GM21360 (cell line): ENCODE data around the gene CFAP100.

Source experiments
- ATAC-seq: cut with Tn5 transposase; IDR thresholded peaks from one replicate; pipeline ENCODE4 v1.9.1; 2021; ENCODE audit warnings: mild to moderate bottlenecking, moderate library complexity; ENCODE audit not compliant: unreplicated experiment

The CFAP100 gene

DNA sequence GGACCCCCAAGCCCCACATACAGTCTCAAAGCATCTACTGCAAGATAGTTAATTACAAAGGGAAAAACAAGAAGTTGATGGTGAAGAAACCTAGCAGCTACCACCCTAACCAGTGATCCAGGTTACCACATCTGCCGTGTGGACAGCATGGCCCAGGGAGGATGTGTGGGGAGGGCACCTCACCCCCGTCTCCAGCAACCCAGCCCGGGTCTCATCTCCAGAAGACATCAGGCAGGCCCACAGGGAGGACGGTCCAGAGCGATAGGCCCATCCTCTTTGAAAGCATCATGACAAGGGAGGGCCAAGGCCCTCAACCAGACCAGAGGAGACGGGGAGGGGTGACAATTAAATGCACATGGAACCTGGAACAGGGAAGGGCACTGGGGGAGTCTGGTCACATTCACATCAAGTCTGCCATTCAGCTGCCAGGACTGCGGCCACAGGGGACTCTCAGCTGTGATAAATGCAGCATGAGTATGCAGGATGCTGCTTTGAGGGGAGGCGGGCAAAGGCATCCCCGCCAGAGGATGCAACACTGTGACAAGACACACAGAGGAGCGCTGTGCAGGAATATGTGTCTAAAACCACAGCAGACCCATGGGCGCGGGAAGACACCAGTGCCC, 62.2 kb downstream of the CFAP100 start:
- no peak for ATAC-seq

DNA sequence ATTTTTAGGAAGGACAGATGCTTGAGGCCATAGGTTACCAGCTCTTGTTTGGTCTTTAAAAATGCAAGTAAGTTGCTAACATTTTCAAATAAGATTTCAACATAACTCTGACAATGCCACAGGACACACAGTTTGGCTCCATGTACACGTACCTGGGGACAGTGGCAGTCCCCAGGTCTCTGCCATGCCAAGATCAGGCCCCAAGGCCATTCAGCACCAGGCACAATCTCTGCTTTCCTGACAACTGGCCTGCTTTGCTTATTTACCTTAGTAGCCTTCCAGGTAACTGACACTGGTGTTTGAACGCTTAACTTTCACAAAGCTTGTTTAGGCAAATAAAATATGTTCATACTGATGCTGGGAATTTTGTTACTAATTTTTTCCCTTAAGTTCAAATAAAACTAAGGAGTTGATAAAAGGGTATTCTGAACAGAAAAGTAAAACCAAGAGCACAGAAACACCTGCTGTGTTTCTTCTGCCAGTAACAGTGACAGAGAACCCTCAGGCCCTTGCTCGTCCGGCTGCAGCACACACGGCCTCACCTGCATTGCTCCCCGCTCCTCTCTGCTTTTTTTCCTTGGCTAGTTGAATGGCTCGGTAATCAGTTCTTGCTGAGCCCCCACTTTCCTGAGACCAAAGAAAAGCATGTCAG, 64.5 kb downstream of the CFAP100 start:
- no peak for ATAC-seq

DNA sequence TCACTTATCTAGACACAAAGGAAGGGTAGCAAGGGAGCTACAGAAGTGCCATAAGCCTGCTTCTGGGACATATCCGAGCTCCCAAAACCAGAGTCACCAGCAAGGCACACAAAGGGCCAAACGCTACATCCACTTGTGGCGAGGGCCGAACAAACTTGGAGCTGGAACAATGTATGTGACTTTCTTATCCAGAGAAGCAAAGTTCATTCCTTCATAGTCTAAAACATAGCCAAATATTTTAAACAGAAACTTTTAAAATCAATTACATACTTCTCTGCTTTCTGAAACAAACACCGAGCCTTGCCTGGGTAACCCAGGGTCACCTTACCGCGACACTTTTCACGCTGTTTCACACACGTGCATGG, 65.0 kb downstream of the CFAP100 start:
- no peak for ATAC-seq

DNA sequence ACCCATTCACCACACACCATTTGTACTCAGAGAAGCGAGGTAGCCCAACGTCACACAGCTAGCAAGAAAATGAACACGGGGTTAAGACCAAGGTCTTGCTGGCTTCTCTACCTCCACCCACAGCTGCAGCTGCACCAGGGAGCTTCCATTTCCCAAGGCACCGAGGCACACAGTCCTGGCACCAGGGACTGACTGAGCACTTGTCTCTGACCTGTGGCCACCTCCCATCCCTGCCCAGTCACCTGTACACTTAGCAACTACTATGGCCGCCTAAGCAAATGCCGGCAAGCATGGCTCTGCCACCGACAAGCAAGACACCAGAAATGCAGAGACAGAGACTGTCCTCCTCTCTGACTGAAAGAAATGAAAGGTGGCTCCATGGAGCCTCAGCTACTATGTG, 65.7 kb downstream of the CFAP100 start:
- no peak for ATAC-seq

DNA sequence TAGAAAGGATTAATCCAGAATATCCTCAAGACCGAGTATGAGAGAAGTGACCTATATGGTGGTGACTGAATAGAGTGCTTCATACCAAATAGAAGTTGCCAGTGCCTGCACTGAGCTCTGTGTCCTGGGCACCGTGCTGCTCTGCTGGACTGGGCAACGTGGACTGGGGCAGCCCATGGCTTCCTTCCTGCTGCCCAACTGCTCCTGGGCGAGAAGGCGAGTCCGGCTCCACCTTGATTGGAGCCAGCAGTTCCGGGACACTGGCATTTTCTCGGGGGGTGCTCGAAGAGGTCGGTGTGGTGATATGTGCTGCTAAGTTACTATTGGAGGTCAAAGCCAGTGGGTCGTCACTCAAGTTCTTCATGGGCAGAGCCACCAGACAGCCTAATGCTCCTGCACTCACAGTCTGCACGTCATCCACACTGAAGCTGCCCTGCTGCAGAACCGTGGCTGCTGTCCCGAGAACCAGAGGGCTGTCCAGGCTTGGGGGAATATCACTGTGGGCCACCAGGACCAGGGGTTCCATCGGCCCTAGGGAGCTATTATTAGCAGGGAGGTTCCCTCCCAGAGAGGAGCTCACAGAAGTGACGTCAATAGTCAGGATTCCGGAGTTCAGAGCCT, 66.9 kb downstream of the CFAP100 start:
- no peak for ATAC-seq

DNA sequence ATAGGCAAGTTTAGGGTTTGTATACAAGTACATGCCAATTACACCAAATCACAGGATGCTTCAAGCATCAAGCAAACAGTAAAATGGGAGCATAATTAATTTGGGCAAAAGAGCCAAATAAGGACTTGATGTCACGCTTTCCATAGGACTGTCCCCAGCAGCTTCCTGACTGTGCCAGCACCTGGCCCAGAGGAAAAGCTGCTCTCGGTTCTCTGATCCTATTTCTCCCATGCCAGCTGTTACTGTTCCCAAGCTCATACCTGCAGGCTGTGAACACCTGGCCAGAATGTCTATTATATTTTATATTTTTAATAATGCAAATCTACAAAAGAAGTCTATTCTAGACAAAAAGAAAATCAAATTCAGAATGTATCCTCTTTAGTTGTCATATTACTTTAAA, 68.8 kb downstream of the CFAP100 start:
- ATAC-seq = no peak

DNA sequence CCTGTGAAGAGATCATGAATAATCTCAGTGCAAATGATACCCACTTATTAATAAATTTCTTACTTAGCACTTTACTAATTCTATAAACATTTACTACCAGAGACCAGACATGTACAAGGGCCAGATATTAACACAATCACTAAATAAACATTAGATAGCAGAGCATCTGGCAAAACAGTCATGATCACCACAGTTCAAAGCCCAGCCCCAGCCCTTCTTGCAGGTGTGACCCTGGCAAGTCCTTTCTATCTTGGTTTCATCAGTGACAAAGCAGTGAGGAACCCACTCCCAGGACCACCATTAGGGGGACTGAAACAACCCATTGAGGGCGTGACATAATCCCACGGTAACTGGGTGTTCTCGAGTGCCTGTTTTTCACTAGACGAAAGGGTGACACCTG, 69.4 kb downstream of the CFAP100 start:
- no peak for ATAC-seq

DNA sequence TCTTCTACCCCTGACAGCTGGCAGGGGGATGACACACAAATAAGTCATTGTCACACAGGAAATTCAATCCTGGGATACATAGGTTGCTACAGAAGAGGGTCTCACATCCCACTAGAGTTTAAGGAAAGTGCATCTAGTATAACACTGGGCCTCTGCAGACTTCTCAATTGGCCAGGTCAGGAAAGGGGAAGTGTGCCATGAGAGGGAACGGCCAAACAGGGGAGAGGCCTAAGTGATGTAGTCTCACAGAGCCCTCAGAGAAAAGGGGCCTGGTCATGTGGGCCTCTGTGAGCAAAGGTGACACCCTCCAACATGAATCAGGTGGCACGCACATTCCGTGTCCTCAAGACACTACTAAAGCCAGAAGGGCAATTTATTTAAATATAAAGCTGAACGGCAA, 69.8 kb downstream of the CFAP100 start:
- ATAC-seq = no peak

DNA sequence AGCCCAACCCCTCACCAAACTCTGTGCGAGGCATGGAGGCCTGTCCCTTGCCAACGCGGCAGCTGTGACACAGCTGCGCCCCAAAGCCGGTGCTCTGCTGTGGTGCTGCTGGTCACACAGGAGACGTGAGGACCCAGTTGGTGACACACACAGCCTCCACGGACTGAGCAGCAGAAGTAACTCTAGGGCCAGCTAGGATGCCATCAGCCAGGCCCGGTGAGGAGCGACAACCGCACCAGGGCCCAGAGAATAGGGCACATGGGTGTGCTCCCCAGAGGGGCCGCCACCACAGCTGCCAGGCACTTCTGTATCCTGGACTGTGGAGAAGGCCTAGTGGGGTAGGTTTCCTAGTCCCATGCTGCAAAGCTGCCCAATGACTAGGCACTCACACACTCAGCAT, 70.3 kb downstream of the CFAP100 start:
- no peak for ATAC-seq

DNA sequence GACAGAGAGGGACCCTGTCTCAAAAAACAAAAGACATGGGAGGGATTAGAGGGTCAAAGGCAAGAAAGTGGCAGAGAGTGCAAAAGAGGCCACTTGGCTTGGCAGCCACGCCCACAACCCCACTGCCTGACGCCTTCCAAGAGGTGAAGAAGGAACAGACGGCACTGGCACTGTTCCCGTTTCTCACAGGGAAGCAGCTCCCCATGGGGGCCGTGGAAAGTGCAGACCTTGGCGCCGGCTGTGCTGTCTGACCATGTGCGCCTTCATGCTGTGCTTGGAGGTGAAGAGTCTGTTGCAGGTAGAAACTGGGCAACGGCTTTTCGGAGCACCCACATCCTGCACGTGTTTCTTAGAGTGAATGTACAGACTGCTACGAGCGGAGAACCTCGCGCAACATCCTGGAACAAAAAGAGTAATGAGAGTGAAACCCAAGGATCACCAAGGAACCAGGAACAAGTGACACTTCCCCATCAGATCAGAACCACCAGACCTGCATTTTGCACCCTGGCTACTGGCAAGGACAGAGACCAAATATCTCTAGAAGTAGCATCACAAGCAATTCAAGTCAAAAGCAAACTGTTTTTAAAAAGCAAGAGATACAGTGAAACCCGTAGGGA, 71.3 kb downstream of the CFAP100 start:
- no peak for ATAC-seq

DNA sequence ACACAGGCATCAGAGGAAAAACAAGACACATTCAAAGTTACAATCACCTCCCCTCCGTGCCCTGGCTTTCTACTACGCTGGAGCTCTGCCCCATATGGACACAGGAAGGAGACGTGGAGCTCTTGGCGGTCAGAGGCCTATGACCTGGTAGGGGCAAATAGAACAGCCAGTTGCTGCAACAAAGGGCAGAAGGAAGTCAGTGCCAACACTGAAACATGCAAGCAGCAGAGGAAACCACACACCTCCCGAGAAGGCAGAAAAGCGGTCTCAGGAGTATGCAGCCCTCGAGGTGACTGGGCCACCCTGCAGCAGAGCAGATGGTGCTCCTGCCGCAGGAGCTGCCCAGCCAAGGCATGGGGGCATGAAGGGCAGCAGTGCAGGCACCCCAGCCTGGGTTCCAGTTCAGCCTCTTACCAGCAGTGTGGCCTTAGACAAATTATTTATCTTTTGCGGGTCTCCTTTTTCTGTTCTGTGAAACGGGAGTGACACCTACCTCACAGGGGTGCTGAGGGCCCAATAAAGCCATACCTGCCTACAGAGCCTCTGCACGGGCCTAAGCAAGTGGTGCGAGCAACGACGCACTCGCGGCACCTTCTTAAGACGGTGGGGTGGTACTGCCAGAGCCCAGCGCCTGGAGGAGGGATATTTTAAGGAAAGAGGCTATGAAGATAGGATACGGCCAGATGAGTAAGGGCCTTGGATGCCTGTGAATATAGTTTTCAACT, 72.3 kb downstream of the CFAP100 start:
- ATAC-seq = no peak

DNA sequence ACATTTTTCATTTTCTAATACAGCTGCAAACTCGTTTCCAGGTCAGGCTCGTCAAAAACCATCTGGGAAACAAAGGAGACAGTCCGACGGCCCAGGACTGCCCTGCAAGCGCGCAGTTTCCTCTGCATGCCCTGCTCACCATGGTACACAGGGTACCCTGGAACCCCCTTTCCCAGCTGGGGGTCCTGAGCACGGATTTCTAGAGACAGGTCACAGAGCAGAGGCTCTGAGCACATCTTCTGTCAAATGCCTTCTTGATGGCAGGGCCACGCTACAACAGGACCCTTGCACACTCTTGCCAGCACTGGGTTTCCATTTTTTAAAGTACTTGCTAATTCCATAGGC, 72.9 kb downstream of the CFAP100 start:
- ATAC-seq = no peak

DNA sequence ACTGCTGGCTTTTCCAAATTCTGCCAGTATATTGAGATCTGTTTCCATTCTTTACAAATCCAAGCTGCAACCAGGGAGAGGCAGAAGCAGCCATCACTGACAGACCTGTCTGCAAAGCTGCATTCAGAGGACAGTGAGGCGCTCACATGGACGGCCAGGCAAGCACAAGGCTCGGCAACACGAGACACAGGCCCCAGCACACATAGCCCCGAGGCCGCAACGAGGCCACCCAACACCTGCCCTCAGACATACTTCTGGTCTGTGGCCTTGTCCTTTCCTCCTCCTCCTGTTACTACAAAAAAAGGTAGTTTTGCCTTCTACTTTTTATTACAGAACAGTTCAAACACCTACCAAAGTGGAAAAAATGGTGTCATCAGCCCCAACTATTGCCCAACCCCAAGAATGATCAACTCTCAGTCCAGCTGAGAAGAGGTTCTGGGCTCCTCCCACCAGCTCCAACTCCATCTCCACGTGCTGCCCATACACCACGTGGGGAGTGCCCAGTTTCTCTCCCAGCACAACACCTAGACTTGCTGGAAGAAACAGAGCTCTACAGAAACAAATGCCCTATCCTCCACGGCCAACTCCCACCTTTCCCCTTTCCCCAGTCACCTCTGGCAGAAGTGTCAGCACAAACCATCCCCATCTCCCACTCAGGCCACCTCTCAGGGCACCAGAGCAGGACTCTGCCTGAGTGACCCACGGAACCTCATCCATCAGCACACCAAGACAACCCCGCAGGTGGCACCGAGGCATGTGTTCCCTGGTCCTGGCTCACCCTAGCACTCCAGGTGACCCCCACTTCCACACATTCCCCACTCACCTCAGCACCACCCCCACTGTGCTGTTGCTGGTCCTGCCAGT, 73.6 kb downstream of the CFAP100 start:
- no peak for ATAC-seq

DNA sequence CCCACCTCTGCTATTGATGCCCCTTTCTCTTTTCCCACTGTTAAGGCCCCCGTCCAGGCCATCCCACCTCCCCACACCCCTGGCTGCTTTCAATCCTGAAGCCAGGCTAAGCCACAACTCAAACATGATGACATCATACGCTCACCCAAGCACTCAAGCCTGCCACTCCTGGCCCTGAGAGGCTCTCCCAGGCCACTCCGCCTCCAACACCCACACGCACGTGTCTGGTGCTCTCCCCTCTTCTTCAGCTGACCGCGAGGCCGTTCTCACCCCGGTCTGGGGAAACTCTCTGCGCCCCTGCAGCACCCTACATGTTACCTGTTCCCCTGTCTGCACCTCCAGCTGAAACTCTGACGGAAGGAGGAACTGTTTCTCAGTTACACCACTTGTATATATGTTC, 74.8 kb downstream of the CFAP100 start:
- ATAC-seq = no peak

DNA sequence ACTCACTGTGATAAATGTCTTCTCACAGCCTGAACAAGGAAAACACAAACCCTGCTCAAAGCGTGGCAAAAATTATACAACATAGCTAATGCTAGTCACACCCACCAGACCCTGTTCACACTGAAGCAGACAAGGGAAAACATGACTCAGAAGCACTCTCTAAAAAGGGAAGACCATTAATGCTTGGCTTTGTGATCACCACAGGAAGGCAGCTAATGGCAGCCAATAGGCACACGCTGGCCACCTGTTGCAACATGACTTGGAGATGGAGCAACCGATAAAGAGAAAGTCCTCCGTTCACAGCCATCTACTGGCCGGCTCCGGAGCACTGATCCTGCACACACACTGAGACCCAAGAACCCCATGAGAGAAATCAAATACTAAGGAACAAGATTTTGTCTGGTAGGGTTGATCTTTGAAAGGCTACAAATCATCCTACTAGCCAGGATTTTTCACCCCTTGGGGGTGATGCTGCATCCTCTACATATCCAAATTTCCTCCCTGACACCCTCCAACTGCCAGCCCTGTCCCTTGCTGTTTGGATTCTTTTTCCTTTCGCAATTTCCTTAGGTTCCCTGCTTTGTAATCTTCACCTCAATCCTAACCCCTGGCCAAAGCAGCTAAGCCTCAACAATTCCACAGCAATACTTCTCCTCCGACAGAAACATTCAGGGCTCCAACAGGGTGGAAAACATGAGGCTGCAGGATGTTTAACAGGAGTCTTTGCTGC, 77.7 kb downstream of the CFAP100 start:
- no peak for ATAC-seq

DNA sequence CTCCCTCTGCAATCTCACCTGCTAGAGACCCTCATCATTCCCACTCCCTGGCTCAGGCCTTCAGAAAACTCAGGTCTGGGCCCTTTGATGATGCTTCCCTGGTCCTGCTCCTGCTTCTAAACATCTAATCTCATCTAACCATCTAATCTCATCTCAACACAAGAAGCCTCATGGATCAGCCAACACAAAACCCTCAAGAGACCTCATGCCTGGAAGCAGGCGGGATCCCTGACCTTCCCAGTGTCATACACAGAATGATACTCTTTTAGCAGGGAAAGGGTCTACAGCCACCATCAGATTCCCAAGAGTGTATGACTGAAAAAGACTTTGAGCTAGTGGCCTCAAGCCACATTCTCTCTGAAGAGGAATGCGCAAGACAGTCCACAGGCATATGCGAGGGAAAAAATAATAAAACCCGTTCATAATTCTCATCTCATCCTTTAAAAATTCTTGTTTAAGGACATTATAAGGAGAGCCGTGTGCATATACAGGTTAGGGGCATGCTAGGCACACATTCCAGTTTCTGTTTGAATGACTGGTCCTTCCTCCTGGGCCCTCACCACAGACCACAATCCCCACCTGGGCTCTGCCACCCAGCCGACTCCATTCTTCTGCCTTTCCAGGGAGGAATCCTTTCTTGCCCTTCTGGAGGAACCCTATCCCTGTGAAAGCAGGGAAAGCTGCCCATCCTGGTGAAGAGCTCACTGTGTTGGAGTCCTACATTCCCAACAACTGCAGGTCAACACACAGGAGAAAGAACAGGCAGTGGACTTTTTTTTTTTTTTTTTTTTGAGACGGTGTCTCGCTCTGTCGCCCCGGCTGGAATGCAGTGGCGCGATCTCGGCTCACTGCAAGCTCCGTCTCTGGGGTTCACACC, 78.8 kb downstream of the CFAP100 start:
- ATAC-seq = no peak

DNA sequence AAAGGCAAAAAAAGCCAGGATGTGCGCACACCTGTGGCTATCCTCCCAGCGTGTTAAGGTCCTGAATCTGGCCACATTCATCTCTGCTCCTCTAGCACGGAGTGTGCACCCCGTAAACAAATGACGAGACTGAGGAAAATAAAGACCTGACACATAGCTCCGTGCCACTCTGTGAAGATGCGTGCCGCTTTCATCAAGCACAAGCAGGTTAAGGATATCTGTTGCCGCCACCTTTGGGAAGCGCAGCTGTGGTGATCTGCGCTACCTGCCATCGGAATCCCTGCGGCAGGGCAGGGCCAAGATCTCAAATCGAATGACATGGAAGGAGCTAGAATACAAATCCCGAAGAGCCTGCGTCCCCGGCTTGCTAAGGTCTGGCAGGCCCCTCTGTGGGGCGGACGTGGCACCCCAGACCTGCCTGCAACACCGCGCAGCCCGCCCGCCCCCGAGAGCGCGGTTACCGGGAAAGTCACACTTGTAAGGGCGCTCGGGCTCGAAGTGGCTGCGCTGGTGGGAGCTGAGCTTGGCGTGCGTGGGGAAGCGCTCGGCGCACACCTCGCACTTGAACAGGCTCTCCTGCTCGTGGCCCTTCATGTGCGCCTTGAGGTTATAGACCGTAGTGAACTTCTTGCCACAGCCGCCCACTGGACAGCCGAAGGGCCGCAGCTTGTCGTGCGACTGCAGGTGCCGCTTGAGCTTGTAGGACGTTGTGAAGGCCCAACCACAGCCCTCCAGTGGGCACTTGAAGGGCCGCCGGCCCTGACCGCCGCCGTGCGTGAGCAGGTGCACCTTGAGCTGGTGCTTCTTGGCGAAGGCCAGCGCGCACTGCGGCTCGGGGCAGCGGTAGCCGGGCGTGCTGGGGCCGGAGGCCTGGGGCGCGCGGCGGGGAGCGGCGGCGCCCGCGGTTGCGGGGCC, 80.0 kb downstream of the CFAP100 start:
- ATAC-seq = peak; percentile 16
